T-helper 2 cell (primary cell): ENCODE data around the gene ADRM1.

ENCODE experiments used
- DNase-seq, 5 experiments: peaks; one replicate each; pipeline versions ENCODE4 v3.0.0 to v3.0.0-alpha.2; 2012 to 2022

Gene ADRM1

DNA sequence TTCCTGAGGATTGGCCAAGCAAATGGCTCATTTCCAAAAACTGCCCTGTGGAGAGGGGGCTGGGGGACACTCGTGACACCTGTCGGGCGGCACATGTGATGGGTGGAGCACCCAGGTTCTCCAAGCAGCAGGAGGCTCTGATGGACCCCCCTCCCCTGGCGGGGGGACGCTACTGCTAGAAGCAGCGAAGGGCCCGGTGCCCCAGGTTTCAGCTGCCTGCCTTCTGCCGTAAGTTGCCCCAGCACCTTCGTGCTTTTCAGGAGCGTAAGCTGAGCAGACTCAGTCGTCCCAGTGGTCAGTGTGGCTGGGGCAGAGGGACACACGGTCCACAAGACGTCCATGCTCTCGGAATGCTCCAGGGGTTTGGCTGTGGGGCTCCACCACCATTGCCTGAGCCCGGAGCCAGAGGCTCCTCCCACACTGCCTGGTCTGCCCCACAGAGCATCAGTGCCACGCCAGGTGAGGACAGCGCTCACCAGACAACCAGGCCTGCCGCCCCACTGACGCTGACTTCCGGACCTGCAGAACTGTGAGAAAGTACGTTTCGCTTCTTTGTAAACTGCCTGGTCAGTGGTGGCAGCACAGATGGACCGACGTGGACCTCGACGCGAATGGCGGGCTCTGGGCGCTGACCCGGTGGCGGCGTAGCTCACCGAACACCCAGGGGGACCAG lies 4.1 kb upstream of the ADRM1 start:
- DNase-seq: no peak

DNA sequence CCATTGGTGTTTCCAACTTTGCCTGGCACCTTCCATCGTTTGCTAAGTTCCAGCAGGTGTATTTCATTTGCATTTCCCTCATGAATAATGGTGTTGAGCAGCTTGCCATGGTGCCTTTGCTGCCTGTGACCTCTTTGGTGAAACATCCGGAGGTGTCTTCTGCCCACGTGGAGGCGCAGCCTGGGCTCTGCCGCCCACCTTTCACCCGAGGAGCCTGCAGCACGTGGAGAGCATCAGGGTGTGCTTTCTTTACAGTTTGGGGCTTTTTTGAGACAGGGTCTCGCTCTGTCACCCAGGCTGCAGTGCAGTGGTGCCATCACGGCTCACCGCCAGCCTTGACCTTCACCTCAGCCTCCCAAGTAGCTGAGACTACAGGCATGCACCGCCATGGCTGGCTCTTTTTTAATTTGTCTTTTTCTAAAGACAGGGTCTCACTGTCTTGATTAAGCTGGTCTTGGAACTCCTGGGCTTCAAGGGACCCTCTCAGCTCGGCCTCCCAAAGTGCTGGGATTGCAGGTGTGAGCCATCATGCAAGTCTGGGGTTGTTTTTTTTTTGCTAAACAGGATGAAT lies 3.0 kb upstream of the ADRM1 start:
- DNase-seq: no peak

DNA sequence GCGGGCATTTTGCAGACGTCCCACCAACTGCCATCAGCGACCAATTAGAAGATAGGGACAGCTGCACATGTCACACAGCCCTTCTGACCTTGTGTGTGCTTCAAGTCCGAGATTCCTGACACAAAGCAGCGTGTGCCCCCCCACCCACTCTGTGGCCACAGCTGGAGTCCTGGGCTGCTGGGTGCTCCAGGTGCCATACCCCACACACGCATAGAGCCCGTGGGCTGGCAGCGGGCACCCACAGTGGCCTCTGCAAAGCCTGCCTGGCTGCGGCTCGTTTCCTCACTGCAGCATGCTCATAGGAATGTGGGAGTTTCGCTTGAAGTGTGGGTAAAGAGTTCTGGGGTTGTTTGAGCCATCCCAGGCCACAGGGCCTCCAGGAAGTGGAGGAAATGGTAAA lies 2.5 kb upstream of the ADRM1 start:
- DNase-seq: no peak

DNA sequence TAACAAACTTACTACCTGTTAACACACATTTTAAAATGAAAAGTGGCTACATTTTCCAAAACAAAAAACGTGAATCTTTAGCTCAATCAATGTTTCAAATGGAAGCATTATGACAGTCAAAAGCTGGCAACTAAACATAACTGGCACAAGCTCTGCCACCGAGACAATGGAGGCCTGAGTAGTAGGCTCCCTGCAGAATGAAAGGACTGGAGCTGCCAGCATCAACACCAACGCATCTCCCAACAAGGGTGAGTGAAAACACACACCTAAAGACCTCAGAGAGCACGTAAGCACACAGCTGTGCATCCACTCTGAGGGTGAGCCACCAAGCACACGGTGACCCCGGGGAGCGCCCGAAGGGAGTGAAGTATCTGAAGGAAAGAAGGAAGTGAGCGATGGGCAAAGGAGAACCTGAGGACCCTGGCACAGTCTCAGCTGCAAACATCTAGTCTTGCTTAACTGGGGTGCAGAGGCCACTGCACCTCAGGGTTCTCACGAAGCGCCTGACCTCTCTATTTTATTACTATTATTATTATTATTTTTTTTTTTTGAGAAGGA lies 1.6 kb upstream of the ADRM1 start:
- DNase-seq: no peak

DNA sequence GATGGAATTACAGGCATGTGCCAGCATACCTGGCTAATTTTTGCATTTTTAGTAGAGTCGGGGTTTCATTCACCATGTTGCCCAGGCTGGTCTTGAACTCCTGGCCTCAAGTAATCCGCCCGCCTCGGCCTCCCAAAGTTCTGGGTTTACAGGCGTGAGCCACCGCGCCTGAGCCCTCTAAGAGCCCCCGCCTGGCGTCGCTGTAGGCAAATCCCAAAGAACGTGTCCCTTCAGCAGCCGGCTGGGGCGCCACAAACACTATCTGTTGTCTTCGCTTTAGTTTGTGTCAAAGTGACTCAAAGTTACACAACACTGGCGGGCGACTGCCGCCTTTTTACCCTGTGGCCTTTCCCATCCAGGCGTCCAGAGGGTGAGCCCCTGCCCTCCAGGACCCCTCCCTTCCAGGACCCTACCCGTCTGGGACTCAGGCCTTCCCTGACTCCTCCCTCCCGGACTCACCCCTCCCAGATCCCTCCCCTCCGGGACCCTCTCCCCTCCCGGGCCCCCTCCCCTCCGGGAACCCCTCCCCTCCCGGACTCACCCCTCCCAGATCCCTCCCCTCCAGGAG lies 940 bp upstream of the ADRM1 start:
- DNase-seq: peak; percentile 69 to 95 (median 80)

DNA sequence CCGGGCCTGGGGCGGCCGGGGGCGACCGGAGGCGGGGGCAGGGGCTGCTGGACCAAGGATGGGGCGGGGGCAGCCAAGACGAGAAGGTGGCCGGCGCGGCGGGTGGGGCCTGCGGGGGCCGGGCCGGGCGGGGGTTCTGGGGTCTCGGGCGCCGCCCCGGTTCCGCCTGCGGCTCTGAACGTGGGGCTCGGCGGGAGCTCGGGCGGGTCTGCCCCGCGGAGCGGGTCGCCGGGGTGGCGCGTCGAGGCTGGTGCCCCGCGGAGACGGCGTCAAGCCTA lies 204 bp downstream of the ADRM1 start:
- no peak for DNase-seq

DNA sequence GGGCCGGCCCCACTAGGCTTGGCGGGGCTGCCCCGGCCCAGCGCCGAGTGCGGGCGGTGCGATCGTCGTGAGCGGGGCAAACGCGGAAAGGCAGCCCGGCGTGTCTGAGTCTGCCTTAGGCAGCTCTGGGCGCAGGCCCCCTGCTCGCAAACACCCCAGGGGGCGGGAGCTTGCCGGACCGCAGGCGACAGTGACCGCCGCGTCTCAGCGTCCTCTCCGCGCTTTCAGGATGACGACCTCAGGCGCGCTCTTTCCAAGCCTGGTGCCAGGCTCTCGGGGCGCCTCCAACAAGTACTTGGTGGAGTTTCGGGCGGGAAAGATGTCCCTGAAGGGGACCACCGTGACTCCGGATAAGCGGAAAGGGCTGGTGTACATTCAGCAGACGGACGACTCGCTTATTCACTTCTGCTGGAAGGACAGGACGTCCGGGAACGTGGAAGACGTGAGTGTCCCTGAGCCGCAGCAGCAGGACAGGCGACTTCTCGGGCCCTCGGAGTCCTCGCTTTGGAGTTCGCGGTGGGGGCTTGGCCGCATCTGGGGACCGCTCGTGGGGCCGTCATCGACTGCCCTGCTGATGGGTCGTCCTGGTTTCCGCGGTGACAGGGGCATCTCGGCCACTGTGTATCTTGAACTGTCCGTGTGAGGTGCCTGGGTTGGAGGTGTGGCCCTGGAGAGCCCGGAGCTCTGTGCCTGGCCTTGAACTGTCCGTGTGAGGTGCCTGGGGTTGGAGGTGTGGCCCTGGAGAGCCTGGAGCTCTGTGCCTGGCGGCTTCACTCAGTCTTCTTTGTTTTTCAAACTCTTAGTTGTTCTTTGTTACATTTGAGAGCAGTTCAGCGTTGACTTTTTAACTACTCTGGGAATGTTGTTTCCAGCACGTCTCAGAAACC lies 786 bp downstream of the ADRM1 start:
- peak in 1 of 5 experiments; percentile 34 for DNase-seq

DNA sequence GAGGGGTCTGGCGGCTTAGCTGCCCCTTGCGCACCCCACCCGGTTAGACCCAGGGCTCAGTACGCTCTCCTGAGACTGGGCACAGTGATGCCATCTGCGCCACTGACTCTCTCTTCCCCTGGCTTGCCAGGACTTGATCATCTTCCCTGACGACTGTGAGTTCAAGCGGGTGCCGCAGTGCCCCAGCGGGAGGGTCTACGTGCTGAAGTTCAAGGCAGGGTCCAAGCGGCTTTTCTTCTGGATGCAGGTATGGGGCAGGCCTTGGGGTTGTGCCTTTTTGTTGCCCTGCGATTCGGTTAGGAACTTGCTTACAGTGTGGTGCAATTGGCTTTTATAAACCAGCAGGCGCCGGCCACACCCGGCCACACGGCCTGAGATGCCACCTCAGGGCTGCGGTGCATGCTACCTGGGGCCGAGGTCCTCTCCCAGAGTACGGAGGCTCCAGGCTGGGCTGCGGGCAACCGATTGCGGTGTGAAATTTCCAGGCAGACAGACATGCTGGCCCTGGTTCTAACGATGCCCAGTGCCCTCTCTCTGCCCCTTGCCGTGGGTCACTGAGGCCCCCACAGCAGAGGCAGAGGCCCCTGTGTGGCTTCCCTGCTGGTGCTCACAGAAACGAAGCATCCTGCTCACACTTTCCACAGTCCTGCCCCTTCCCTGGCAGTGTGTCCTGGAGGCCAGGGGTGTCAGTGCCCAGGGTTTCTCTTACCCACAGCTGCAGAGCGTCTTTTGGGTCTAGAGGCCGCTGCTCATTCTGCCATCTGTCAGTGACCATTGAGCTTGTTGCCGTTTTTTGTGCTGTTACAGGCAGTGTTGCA lies 1.7 kb downstream of the ADRM1 start:
- DNase-seq: no peak

DNA sequence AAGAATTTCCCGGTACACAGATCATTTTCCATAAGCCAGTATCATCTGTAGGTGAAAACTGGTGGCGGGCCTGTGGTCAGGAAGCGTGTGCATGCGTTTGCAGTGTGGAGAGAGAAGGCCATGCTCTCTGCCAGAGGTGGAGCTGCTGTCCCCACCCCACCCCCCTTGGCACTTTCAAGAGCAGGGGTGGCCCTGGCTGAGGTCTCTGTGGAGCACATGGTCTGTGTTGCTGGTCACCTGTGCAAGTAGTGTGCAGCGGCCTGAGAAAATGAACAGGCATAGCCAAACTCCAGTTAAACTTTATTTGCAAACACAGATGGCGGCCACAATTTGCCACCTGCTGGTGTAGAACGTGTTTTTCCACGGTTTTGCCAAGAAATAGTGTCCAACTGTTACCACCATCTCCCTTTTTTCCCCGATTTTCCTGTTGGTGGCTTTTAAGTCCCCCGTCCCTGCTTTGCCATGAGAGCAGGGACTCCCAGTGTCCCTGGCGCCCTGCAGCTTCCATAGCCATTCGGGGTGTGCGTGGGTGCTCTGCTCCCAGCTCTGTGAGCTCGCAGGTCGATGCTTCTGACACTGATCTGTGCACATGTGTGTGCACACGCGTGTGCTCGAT lies 2.5 kb downstream of the ADRM1 start:
- no peak for DNase-seq

DNA sequence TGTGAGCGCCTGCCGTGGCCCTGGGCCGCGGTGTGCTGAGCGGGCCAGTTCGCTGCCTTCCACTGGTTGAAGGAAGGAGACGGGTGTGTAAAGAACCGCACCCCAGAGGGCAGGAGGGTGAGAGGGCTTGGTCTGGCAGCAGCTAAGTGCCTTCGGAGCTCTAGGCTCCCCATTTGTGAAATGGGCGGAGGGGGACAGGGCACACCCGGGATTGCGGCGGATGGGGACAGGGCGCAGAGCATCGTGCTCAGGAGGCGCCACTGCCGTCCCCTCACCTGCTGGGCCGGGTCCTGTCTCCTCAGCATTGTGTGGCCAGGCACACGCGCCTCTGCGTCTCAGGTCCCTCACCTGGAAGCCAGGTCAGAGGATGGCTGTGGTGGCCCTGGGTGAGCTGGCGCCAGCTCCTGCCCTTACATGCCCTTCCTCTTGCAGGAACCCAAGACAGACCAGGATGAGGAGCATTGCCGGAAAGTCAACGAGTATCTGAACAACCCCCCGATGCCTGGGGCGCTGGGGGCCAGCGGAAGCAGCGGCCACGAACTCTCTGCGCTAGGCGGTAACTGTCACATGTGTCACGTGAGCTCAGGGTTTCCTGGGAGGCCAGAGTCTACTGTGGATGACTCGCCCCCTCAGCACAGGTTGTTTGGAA lies 3.1 kb downstream of the ADRM1 start:
- no peak for DNase-seq

DNA sequence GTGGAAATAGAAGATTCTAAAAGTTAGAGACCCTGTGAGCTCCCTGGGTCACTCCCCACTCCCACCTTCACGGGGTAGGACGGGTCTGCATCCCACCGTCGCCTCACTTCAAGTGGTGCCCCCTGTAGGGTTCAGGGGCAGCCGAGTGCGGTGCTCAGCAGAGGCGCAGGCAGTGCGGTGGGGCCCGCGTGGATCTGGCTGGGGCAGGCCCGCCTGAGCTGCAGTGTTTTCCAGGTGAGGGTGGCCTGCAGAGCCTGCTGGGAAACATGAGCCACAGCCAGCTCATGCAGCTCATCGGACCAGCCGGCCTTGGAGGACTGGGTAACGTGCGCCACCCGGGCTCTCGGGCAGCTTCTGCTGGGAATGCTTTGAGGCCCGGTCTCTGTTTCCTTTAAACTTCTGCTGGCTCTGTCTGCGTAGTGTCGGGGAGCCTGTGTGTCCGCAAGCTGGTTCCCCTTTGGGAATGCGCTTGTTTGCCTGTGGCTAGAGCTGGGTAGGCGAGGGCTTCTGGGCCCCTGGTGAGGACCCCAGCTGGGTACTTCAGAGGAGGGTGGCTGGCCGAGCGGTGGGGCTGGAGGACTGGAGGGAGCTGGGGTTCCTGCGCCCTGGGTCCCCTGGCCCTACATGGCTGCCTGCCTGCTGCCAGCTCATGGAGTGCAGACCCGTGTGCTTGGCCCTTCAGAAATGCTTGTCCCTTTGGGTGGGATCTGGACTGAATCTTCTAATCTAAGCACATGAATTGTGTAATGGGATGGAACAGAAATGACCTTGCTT lies 3.8 kb downstream of the ADRM1 start:
- DNase-seq: no peak

DNA sequence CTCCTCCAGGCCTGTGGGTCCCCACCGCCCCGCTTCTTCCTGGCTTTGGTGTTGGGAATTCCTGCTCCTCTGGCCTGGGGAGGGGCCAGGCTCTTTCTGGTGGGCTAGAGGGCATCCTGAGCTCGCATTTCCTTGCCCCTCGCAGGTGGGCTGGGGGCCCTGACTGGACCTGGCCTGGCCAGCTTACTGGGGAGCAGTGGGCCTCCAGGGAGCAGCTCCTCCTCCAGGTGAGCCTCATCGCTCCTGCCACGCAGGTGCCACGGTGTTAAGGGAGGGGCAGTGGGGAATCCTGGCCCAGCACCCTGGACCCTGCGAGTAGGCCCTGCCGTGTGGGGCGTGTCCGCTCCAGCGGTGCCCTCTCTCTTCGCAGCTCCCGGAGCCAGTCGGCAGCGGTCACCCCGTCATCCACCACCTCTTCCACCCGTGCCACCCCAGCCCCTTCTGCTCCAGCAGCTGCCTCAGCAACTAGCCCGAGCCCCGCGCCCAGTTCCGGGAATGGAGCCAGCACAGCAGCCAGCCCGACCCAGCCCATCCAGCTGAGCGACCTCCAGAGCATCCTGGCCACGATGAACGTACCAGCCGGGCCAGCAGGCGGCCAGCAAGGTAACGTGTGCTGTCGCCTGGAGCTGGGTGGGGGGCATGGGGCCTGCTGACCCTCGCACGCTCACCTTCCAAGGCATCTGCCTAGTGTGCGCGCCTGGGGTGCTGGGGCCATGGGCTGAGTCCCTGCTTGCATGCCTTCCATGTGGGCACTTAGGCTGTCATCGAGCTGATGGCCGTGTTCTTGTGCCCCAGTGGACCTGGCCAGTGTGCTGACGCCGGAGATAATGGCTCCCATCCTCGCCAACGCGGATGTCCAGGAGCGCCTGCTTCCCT lies 4.7 kb downstream of the ADRM1 start:
- no peak for DNase-seq

DNA sequence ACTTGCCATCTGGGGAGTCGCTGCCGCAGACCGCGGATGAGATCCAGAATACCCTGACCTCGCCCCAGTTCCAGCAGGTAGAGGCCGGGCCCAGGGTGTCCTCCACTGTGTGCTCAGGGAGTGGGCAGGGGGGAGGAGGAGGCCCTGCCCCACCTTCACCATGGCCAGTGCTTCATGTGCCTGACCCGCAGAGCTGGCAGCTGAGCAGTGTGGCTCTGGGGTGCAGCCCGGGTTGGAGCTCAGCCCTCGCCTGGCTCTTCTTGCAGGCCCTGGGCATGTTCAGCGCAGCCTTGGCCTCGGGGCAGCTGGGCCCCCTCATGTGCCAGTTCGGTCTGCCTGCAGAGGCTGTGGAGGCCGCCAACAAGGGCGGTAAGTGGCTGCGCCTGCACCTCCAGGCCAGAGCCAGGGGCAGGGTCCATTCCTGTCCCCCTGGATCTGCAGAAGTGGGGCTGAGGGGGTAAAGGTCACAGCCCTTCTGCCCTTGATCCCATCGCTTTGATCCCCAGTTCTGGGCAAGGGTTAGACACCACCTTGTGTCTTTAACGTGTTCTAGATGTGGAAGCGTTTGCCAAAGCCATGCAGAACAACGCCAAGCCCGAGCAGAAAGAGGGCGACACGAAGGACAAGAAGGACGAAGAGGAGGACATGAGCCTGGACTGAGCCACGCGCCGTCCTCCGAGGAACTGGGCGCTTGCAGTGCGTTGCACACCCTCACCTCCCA lies 5.5 kb downstream of the ADRM1 start:
- DNase-seq: no peak

DNA sequence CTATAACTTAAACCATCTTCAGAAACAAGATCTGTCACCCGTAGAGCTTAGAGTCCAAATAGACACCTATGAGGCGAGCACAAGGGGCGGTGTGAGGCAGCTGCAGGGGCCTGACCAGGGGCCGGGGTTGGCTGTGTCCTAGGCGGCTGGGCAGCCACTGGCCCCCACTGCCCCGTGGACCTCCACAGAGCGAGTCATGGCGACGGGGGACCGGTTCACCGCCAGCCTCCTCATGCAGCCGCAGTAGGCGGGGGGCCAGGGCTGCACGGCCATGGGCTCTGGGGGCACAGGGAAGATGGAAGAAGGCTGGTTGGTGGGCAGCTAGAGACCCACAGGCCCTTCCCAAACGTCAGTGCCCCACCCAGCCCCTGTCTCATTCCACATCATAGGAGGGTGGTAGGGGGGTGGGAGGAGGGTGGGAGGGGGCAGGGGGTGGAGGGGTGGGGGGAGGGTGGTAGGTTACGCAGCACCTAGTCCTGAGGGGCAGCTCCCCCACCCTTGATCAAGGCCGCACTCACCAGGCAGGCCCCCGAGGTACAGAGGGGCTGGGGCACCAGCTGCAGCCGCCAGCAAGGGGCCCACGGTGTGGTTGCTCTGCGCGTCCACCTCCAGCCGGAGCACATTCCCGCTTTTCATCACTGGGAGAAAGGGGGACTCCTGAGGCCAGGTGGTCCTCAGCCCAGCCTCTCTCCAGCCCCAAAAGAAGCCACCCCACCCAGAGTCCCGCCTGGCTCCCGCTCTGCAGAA lies 6.6 kb downstream of the ADRM1 start:
- no peak for DNase-seq

DNA sequence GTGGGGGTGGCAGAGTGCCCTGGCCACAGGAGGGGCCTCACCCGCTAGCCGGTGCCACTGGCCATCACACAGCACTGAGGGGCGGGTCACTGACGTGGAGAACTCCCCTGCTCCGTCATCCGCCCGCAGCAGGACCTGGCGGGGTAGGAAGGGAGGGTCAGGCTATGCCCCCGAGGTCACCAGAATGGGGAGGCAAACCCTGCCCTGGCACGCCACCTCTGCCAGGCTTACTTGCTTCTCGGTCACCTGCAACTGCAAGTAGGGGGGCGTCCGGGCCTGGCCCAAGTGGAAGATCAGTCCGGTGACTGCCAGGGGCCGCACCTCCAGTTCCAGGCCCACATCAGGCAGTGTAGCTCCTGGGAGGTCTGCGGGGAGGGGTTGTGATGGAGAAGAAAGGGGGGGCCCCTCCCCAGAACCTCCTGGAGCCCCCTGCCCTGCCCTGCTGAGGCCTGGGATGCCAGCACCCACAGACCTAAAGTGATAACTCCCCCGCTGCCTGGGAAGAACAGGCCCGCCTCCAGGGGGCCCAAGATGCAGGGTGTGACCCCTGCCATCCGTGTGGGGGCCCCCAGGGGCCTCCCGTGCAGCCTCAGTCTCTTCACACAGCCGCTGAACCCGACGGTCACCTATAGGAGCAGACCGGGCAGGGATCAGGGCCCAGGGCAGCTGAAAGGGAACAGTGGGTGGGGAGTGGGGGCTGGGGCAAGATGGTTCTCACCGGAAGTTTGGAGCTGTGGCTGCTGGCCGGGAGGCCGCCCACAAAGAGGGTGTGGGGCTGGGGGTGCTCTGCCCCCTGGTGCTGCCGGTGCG lies 7.4 kb downstream of the ADRM1 start:
- DNase-seq: no peak

DNA sequence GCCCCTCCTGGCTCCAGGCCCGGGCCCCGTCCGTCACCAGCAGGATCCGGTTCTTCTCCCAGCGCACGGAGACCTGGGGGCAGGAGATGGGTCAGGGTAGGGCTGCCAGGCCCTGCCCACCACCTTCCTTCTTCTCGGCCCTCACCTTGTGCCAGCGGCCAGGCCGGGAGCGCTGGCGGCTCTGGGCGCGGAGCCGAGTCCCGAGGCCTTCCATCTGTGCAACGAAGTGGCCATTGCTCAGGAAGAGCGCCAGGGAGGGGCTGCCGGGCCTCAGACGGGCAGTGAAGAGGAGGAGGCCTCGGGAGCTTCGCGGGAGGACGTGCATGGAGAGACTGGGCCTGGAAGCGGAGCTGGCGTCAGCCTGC lies 7.9 kb downstream of the ADRM1 start:
- no peak for DNase-seq

DNA sequence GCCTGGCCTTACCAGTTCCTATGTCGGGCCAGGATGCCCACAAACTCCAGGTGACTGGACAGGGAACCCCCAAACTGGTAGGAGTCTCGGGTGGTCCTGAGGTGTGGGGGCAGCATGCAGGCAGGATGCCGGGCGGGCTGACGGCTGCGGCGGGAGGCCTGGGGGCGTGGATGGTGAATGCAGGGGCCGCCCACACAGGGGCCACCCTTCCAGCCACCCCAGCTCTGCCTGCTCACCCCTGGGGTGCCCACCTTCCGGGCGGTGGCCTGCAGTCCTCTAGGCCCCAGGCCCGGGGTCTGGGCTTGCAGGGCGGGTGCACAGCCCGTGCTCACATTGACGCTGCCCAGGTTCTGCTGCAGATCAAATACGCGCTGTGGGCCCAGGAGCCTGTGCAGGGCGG lies 8.4 kb downstream of the ADRM1 start:
- DNase-seq: no peak
